NCI-H1092 treated with DMSO at 0.1 percent for 48 hours (cell line): ENCODE measurements around the gene LRRC27.
A peak's percentile ranks its signal among the peaks of the same experiment; 100 is the strongest.

Experiments
- DNase-seq: peaks from one replicate; lab custom pipeline; 2025; lab: John Stamatoyannopoulos, UW

Gene LRRC27

GRCh38 chr10:132414402-132415016 lies 82.5 kb downstream of the LRRC27 start:
- DNase-seq, result no peak

DNA sequence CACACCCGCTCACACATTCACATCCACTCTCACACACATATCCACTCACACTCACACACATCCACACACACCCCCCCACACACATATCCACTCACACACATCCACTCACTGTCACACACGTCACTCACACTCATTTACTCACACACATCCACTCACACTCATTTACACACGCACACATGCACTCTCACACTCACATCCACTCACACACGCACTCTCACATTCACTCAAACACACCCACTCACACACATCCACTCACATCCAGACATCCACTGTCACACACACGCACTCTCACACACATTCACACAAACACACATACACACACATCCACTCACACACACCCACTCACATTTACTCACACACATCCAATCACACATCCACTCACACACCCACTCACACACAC lies 83.3 kb downstream of the LRRC27 start:
- no peak for DNase-seq

DNA sequence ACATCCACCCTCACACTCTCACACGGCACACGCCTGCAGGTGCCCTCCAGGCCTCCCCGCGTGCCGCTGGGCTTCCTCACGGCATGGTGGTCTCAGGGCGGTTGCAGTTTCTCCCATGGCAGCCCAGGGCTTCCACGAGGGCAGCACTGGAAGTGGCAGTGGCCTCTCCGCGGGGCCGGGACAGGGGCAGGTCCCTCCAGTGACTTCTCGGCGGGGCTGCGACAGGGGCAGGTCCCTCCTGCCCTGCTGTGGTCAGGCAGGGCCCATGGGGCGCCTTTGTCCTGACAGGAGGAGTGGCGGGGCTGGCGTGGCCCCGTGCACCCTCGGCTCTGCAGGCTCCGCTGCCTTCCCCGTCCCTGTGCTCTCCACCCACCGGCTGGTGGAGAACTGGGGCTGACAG lies 84.0 kb downstream of the LRRC27 start:
- DNase-seq, result no peak

- no peak for DNase-seq
Observed at GRCh38 chr10:132416566-132417256, 84.7 kb downstream of the LRRC27 start.

- DNase-seq, result no peak
Observed at GRCh38 chr10:132417257-132417910, 85.4 kb downstream of the LRRC27 start.

GRCh38 chr10:132417957-132418441 lies 86.0 kb downstream of the LRRC27 start:
- DNase-seq, result no peak

DNA sequence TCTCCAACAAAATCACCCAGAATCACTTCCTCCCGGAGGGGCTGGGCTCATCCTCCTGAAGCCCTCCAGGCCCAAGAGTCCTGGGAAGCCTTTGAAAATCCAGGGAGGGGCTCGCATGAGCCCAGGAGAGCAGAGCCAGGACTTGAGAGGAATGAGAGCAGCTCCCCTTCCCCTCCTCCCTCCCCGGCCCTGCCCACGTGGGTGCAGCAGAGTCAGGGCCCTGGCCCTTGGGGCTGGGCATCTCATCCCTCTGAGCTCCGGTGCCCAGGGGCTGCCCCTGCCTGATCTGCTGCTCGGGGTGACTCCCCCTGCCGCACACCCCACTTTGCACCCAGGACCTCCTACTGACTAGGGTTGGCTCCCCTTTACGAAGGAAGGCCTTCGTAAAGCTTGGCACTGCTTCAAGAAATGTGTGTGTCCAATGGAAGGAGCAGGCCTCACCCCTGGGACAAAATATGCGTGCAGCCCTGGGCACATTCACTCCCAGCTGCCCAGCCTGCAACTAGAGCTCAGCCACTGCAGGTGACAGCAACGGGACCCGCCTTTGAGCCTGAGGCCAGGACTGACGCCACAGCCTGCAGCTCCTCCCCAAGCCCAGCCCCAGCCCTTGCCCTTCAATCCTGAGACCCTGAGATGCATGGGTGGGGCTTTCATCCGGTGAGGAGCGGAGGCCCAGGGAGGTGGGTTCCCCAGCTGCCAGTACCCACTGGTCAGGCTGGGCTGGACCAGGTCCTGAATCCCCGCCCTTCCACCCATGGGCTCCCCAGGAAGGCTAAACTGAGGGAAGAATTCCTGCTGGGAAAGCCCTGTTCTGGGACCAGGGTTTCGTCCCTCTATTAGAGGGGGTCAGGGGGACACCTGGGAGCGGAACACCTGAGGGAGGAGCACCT lies 86.8 kb downstream of the LRRC27 start:
- peak; percentile 21 for DNase-seq

- no peak for DNase-seq
Observed at GRCh38 chr10:132419538-132420468, 87.8 kb downstream of the LRRC27 start.

GRCh38 chr10:132420469-132420980 lies 88.5 kb downstream of the LRRC27 start:
- no peak for DNase-seq

DNA sequence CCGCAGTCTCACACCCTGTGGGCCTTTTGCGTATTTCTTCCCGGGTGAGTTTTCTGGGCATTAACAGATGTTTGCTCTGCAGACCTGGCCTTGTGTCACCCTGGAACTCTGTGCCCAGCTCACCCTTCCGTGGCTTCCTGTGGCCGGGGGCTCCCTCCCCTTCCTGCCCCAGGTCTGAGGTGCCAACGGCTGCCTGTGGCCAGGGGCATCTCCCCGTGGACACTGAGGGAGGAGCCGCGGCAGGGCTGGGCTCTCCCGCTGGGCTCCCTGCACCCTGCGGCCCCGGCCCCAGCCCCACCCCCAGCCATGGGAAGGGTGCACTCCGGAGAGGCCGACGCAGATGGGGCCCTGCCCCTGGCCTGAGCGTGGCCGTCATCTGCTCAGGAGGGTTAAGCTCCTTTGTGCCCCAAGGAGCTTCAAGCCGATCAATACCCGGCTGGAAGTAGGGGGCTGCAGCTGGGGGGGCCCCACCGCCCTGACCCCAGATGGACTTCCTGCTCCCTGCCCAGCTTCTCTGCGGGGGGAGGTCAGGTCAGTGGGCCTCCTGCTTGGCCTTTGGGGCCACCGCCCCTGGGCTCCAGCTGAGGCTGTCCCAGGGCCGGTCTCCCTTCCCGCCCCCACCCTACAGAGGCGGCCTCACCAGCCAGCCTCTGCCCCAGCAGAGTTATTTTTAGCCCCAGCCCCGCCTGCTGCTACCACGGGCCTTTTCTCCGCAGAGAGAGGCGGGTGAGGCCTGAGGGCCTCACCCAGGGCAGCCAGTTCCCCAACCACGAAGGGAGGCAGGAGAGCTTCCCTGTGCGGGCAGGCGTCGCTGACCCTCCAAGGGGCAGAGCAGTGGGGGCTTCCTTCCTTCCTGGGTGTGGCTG lies 89.2 kb downstream of the LRRC27 start:
- DNase-seq, result no peak

DNA sequence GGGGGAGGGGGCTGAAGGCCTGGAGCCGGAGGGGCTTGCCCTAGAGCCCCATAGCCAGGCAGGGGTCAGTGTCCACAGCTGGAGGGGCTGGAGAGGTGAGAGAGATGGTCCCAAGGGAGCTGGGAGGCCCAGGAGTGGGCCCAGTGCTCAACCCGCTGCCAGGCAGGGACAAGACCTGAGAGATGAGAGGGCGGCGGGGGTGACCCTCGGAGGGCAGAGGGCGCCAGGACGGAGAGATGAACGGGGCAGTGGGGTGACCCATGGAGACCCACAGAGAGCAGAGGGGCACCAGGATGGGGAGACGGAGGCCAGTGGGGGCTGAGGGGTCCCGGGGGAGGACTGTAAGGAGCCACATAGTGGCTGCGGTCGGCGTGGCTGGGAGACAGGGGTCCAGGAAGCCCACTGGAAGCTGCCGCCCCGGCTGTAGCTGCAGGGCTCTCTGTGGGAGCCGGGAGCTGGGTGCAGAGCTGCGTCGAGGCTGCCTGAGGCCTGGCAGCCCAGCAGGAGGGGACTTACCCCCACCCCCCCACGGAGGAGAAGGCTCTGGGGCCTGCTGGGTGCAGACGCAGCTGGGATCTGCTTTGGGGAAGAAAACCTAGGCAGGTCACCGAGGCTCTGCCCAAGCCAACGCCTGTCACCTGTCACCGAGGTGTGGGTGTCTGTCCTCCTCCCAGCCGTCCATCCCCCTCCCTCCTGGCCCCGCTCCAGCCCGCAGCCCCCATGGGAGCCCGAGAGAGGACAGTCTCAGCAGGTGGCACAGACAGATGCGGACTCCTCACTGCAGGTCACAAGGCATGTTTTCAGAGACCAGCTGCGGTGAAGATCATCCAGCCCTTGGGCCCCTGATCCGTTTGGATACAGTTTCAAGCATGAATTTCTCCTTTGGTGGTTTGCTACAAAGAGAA lies 90.1 kb downstream of the LRRC27 start:
- DNase-seq, result peak; percentile 33

GRCh38 chr10:132422903-132423825 lies 91.2 kb downstream of the LRRC27 start:
- peak; percentile 32 for DNase-seq

GRCh38 chr10:132423966-132424861 lies 92.2 kb downstream of the LRRC27 start:
- DNase-seq, result no peak

DNA sequence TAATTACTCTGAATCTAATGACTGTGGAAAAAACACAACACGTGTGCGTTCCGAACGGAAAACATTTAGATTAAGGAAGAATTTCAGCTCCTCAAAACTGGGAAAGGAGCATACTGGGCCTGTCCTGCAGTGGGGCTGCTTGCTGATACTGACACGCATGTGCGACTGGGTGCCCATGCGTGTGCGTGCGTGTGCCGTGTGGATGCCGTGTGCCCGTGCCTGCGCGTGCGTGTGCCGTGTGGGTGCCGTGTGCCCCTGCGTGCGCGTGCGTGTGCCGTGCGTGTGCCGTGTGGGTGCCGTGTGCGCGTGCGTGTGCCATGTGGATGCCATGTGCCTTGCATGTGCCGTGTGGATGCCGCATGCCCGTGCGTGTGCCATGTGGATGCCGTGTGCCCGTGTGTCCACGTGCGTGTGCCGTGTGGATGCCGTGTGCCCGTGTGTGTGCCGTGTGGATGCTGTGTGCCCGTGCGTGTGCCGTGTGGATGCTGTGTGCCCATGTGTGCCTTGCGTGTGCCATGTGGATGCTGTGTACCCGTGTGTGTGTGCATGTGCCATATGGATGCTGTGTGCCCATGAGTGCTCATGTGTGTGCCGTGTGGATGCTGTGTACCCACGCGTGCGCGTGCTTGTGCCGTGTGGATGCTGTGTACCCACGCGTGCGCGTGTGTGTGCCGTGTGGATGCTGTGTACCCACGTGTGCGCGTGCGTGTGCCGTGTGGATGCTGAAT lies 93.2 kb downstream of the LRRC27 start:
- DNase-seq, result no peak

GRCh38 chr10:132425757-132426155 lies 93.8 kb downstream of the LRRC27 start:
- no peak for DNase-seq
